Right kidney (tissue), 1 donor: Measurements from ENCODE around the gene DOCK4.
"Not testable (repeated sequence)": the region's sequence is repeated elsewhere in the genome, so short reads cannot be mapped to it uniquely, and the experiment has no call there.

Source experiments
- DNase-seq: peaks from one replicate; pipeline ENCODE4 v3.0.0-alpha.2; 2016

DOCK4 gene

GRCh38 chr7:111954474-111955381 is 251.5 kb downstream of the DOCK4 start:
- DNase-seq: no peak

GRCh38 chr7:111954056-111954455 is 252.1 kb downstream of the DOCK4 start:
- no peak for DNase-seq

GRCh38 chr7:111953611-111954010 is 252.6 kb downstream of the DOCK4 start:
- no peak for DNase-seq

- DNase-seq: no peak
These were observed 253.4 kb downstream of the DOCK4 start for GRCh38 chr7:111952783-111953182.

GRCh38 chr7:111951052-111951451 is 255.1 kb downstream of the DOCK4 start:
- DNase-seq: no peak

GRCh38 chr7:111942450-111943081 is 263.6 kb downstream of the DOCK4 start:
- DNase-seq: no peak

- DNase-seq: no peak
These were observed 269.0 kb downstream of the DOCK4 start for GRCh38 chr7:111937163-111937562.

- no peak for DNase-seq
These were observed 272.6 kb downstream of the DOCK4 start for GRCh38 chr7:111933609-111934008.

- DNase-seq: no peak
These were observed 274.2 kb downstream of the DOCK4 start for GRCh38 chr7:111931958-111932357.

- DNase-seq: no peak
These were observed 275.1 kb downstream of the DOCK4 start for GRCh38 chr7:111931016-111931517.

GRCh38 chr7:111929264-111929663 is 276.9 kb downstream of the DOCK4 start:
- DNase-seq: no peak

GRCh38 chr7:111927353-111928019 is 278.7 kb downstream of the DOCK4 start:
- DNase-seq: no peak

GRCh38 chr7:111920329-111920728 is 285.9 kb downstream of the DOCK4 start:
- no peak for DNase-seq

GRCh38 chr7:111919631-111920179 is 286.5 kb downstream of the DOCK4 start:
- no peak for DNase-seq

- DNase-seq: no peak
These were observed 287.0 kb downstream of the DOCK4 start for GRCh38 chr7:111919164-111919563.

GRCh38 chr7:111918461-111918860 is 287.7 kb downstream of the DOCK4 start:
- no peak for DNase-seq

- DNase-seq: not testable (repeated sequence)
These were observed 288.8 kb downstream of the DOCK4 start for GRCh38 chr7:111917404-111917803.

- DNase-seq: no peak
These were observed 291.9 kb downstream of the DOCK4 start for GRCh38 chr7:111914291-111914690.

GRCh38 chr7:111911166-111911961 is 294.8 kb downstream of the DOCK4 start:
- DNase-seq: no peak

GRCh38 chr7:111910656-111911055 is 295.5 kb downstream of the DOCK4 start:
- no peak for DNase-seq

- not testable (repeated sequence) for DNase-seq
These were observed 297.5 kb downstream of the DOCK4 start for GRCh38 chr7:111908673-111909072.

- no peak for DNase-seq
These were observed 302.4 kb downstream of the DOCK4 start for GRCh38 chr7:111903797-111904196.
